RWPE2 (cell line): ENCODE data around the gene WDR43.

Source experiments
- ATAC-seq: fragments of 200-7000 bp; cut with Tn5 transposase; 3 replicates; pipeline ENCODE4 v1.9.1; 2021; ENCODE audit warnings: low read depth
- DNase-seq: peaks from one replicate; pipeline ENCODE4 v3.0.0-alpha.2; 2020; ENCODE audit warnings: low spot score
- H3K27ac ChIP-seq: fragments of 450-650 bp; 2 replicates; pipeline ENCODE4 v1.5.1; 2017; ENCODE audit warnings: mild to moderate bottlenecking; ENCODE audit not compliant: poor library complexity, severe bottlenecking
- H3K27me3 ChIP-seq: fragments of 250-450 bp; sonication (Bioruptor Pico); 2 replicates; pipeline ENCODE4 v1.5.1; 2021; ENCODE audit warnings: mild to moderate bottlenecking, moderate library complexity; ENCODE audit not compliant: insufficient read depth, poor library complexity, severe bottlenecking
- H3K36me3 ChIP-seq: fragments of 250-450 bp; sonication (Bioruptor Pico); 2 replicates; pipeline ENCODE4 v1.5.1; 2020; ENCODE audit warnings: low read depth, mild to moderate bottlenecking, moderate library complexity
- H3K4me1 ChIP-seq: fragments of 250-450 bp; sonication (Bioruptor Pico); 2 replicates; pipeline ENCODE4 v1.5.1; 2021; ENCODE audit warnings: mild to moderate bottlenecking, moderate library complexity; ENCODE audit not compliant: insufficient read depth, poor library complexity, severe bottlenecking
- H3K4me3 ChIP-seq: fragments of 250-450 bp; sonication (Bioruptor Pico); 2 replicates; pipeline ENCODE4 v1.5.1; 2021; ENCODE audit warnings: mild to moderate bottlenecking, moderate library complexity; ENCODE audit not compliant: severe bottlenecking
- H3K9me3 ChIP-seq: fragments of 250-450 bp; sonication (Bioruptor Pico); 2 replicates; pipeline ENCODE4 v1.5.1; 2021; ENCODE audit warnings: mild to moderate bottlenecking, moderate library complexity; ENCODE audit not compliant: severe bottlenecking
- CTCF ChIP-seq: fragments of 450-650 bp; IDR thresholded peaks from one replicate; pipeline ENCODE4 v1.5.1; 2017; ENCODE audit warnings: mild to moderate bottlenecking, moderate library complexity; ENCODE audit not compliant: poor library complexity, severe bottlenecking

WDR43 gene

GRCh38 chr2:28989973-28990372 is 95.5 kb downstream of the WDR43 start:
- Histone ChIP-seq H3K27me3 (no peaks in the 10 kb centered on the region), H3K4me1 (peaks cover 8% of the 10 kb centered on the region), H3K9me3 (no peaks in the 10 kb centered on the region), H3K36me3 (no peaks in the 10 kb centered on the region), H3K4me3 (no peak overlapping the region), H3K27ac (no peak overlapping the region)
- DNase-seq (peak; percentile 23), ATAC-seq (no peak)
- no peak for TF ChIP-seq CTCF

GRCh38 chr2:28990445-28990844 is 96.0 kb downstream of the WDR43 start:
- TF ChIP-seq CTCF = no peak
- no peak for ATAC-seq
- no peak overlapping the region for H3K27ac ChIP-seq
- no peaks in the 10 kb centered on the region for H3K36me3 ChIP-seq
- no peaks in the 10 kb centered on the region for H3K27me3 ChIP-seq
- H3K9me3 ChIP-seq = no peaks in the 10 kb centered on the region
- DNase-seq = peak; percentile 30
- H3K4me3 ChIP-seq = no peak overlapping the region
- peaks cover 8% of the 10 kb centered on the region for H3K4me1 ChIP-seq

GRCh38 chr2:28991021-28991420 is 96.6 kb downstream of the WDR43 start:
- H3K4me3 ChIP-seq = no peak overlapping the region
- no peak overlapping the region for H3K27ac ChIP-seq
- TF ChIP-seq CTCF = no peak
- no peak for ATAC-seq
- no peaks in the 10 kb centered on the region for H3K36me3 ChIP-seq
- H3K4me1 ChIP-seq = peaks cover 8% of the 10 kb centered on the region
- DNase-seq = no peak
- no peaks in the 10 kb centered on the region for H3K9me3 ChIP-seq
- no peaks in the 10 kb centered on the region for H3K27me3 ChIP-seq

GRCh38 chr2:28991460-28991859 is 97.0 kb downstream of the WDR43 start:
- H3K27me3 ChIP-seq = no peaks in the 10 kb centered on the region
- peaks cover 8% of the 10 kb centered on the region for H3K4me1 ChIP-seq
- H3K27ac ChIP-seq = no peak overlapping the region
- peak; percentile 13 for DNase-seq
- no peak for TF ChIP-seq CTCF
- H3K36me3 ChIP-seq = no peaks in the 10 kb centered on the region
- ATAC-seq = no peak
- H3K9me3 ChIP-seq = no peaks in the 10 kb centered on the region
- no peak overlapping the region for H3K4me3 ChIP-seq

- Histone ChIP-seq H3K9me3 (no peaks in the 10 kb centered on the region), H3K4me1 (peaks cover 8% of the 10 kb centered on the region), H3K4me3 (no peak overlapping the region), H3K27me3 (no peaks in the 10 kb centered on the region), H3K36me3 (no peaks in the 10 kb centered on the region), H3K27ac (no peak overlapping the region)
- ATAC-seq (peak; percentile 81), DNase-seq (no peak)
- no peak for TF ChIP-seq CTCF
Measured at GRCh38 chr2:28993206-28993960, 98.9 kb downstream of the WDR43 start.
